Measurements from ENCODE around the gene CCDC97.
A peak's percentile ranks its signal among the peaks of the same experiment; 100 is the strongest.

Gene CCDC97

GRCh38 chr19:41297628-41298347, 12.2 kb upstream of the CCDC97 start (continued):
- no peak for TF ChIP-seq GLIS3 (CRISPR knock-in tag; IDR thresholded peaks at IDR 0.05)

GRCh38 chr19:41298348-41298964, 11.5 kb upstream of the CCDC97 start:
- ATAC-seq: peak; percentile 56
- no peak for TF ChIP-seq ZNF8 (CRISPR knock-in tag; IDR thresholded peaks at IDR 0.05)
- no peak for TF ChIP-seq PPARA (CRISPR knock-in tag; IDR thresholded peaks at IDR 0.05; ENCODE audit: borderline replicate concordance)
- TF ChIP-seq ISL1 (CRISPR knock-in tag; IDR thresholded peaks at IDR 0.05): no peak
- TF ChIP-seq RARB (CRISPR knock-in tag; IDR thresholded peaks at IDR 0.05): no peak
- TF ChIP-seq SNAI2 (CRISPR knock-in tag; IDR thresholded peaks at IDR 0.05): no peak
- no peak for TF ChIP-seq ARNTL (CRISPR knock-in tag; IDR thresholded peaks at IDR 0.05; ENCODE audit: borderline replicate concordance, low read depth)
- no peak for TF ChIP-seq TOX (CRISPR knock-in tag; IDR thresholded peaks at IDR 0.05; ENCODE audit: borderline replicate concordance)
- no peak for TF ChIP-seq ZNF565 (CRISPR knock-in tag; conservative IDR thresholded peaks at IDR 0.05; ENCODE audit: low read depth)
- TF ChIP-seq ZFP30 (CRISPR knock-in tag; IDR thresholded peaks at IDR 0.05): no peak
- TF ChIP-seq TSHZ2 (CRISPR knock-in tag; IDR thresholded peaks at IDR 0.05): no peak
- TF ChIP-seq POU6F1 (CRISPR knock-in tag; IDR thresholded peaks at IDR 0.05; ENCODE audit: borderline replicate concordance, low read depth): no peak
- TF ChIP-seq TCF4 (CRISPR knock-in tag; IDR thresholded peaks at IDR 0.05; ENCODE audit: borderline replicate concordance): no peak

GRCh38 chr19:41299046-41299754, 10.8 kb upstream of the CCDC97 start:
- ATAC-seq: no peak
- TF ChIP-seq ZFP3 (CRISPR knock-in tag; IDR thresholded peaks at IDR 0.05) (no peak), TSHZ2 (CRISPR knock-in tag; IDR thresholded peaks at IDR 0.05) (no peak), PPARA (CRISPR knock-in tag; IDR thresholded peaks at IDR 0.05; ENCODE audit: borderline replicate concordance) (no peak), ZNF8 (CRISPR knock-in tag; IDR thresholded peaks at IDR 0.05) (no peak), OSR1 (CRISPR knock-in tag; IDR thresholded peaks at IDR 0.05) (no peak), SNAI2 (CRISPR knock-in tag; IDR thresholded peaks at IDR 0.05) (no peak), ZC3H10 (CRISPR knock-in tag; IDR thresholded peaks at IDR 0.05) (no peak), PATZ1 (CRISPR knock-in tag; IDR thresholded peaks at IDR 0.05; ENCODE audit: borderline replicate concordance) (no peak), POU6F1 (CRISPR knock-in tag; IDR thresholded peaks at IDR 0.05; ENCODE audit: borderline replicate concordance, low read depth) (no peak), BACH2 (CRISPR knock-in tag; IDR thresholded peaks at IDR 0.05; ENCODE audit: borderline replicate concordance) (no peak), CSRNP3 (CRISPR knock-in tag; IDR thresholded peaks at IDR 0.05) (no peak), GLIS3 (CRISPR knock-in tag; IDR thresholded peaks at IDR 0.05) (no peak), ZNF70 (CRISPR knock-in tag; IDR thresholded peaks at IDR 0.05) (no peak), ARNTL (CRISPR knock-in tag; IDR thresholded peaks at IDR 0.05; ENCODE audit: borderline replicate concordance, low read depth) (no peak), TOX (CRISPR knock-in tag; IDR thresholded peaks at IDR 0.05; ENCODE audit: borderline replicate concordance) (no peak), ZNF565 (CRISPR knock-in tag; conservative IDR thresholded peaks at IDR 0.05; ENCODE audit: low read depth) (no peak)

Measured in SK-N-SH treated with all-trans-retinoic acid at 6 μM for 48 hours (cell line).